Retinal pigment epithelial cell (primary cell): ENCODE measurements around the gene PRMT7.

ENCODE experiments used
- DNase-seq: peaks from one replicate; pipeline ENCODE4 v3.0.0-alpha.2; 2010; ENCODE audit warnings: low read depth
- H3K4me3 ChIP-seq: 2 replicates; pipeline ENCODE4 v1.5.1; 2011; ENCODE audit warnings: mild to moderate bottlenecking, low read length, control low read depth, moderate library complexity
- TF ChIP-seq, protein P1 (sequence below): conservative IDR thresholded peaks from 2 replicates; pipeline ENCODE4 v1.5.1; 2011; ENCODE audit warnings: low read depth, low read length, control low read depth, inconsistent platforms

The PRMT7 gene

DNA sequence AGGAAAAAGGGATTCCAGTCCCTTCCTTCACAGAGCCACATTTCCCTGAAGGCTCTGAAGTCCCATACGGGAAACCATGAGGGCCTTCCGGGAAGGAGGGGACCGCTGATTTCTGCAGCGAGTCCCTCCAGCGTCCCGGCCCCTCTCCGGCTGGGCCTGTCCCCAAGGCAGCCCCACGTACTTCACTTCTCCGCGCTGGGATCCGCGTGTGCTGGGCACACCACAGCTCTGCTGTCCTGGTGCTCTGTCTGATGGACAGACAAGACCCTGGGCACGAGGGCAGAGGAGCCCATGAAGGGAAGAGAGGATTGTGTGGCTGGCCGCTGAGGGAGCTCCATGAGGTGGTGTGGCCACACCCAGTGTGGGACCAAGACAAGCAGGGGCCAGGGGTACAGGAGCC, 57.1 kb downstream of the PRMT7 start:
- H3K4me3 ChIP-seq, result no peak overlapping the region
- DNase-seq, result no peak
- TF ChIP-seq, protein P1, sequence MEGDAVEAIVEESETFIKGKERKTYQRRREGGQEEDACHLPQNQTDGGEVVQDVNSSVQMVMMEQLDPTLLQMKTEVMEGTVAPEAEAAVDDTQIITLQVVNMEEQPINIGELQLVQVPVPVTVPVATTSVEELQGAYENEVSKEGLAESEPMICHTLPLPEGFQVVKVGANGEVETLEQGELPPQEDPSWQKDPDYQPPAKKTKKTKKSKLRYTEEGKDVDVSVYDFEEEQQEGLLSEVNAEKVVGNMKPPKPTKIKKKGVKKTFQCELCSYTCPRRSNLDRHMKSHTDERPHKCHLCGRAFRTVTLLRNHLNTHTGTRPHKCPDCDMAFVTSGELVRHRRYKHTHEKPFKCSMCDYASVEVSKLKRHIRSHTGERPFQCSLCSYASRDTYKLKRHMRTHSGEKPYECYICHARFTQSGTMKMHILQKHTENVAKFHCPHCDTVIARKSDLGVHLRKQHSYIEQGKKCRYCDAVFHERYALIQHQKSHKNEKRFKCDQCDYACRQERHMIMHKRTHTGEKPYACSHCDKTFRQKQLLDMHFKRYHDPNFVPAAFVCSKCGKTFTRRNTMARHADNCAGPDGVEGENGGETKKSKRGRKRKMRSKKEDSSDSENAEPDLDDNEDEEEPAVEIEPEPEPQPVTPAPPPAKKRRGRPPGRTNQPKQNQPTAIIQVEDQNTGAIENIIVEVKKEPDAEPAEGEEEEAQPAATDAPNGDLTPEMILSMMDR, result no peak

DNA sequence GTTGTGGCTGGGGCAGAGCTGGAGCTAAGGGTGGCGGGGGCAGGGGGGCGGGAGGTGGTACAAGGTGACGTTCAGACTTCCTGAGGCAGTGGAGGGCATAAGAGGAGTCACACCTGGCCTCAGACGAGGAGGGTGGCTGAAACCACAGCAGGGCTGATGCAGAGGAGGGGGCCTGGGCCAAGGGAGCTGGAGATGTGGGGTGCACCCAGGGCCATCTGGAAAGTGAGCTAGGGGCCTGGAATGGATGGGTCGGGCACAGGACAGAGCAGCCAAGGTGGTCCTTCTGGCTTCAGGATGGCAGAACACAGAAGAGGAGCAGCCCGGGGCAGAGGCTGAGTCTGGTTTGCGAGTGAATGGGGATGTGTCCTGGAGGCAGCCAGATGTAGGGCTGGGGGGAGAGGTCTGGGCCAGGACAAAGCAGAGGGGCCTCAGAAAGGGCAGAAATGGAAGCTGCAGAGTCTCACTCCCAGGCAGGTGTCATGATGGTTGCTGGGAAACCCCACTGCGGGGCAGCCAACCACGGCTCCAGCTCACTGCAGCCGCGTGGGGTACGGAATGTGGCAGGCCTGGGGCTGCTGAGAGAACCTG, 57.6 kb downstream of the PRMT7 start:
- H3K4me3 ChIP-seq, result no peak overlapping the region
- TF ChIP-seq, protein P1, result no peak
- no peak for DNase-seq

DNA sequence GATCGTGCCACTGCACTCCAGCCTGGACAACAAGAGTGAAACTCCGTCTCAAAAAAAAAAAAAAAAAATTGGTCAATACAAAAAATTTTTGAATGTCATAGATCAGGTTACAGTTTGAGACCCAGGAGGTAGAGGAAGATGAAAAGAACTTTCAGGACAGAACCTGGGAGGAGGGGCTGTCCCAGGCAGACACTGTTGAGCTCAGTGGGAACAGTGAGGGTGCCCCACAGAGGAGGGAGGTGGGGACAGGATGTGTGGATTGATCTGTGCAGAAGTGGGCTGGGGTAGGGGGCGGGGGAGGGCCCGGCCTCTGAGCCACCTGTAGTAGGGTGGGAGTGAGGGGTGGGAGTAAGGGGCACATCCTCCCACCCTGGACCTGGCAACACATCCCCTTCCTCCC, 58.3 kb downstream of the PRMT7 start:
- no peak for DNase-seq
- no peak overlapping the region for H3K4me3 ChIP-seq
- TF ChIP-seq, protein P1, result no peak

DNA sequence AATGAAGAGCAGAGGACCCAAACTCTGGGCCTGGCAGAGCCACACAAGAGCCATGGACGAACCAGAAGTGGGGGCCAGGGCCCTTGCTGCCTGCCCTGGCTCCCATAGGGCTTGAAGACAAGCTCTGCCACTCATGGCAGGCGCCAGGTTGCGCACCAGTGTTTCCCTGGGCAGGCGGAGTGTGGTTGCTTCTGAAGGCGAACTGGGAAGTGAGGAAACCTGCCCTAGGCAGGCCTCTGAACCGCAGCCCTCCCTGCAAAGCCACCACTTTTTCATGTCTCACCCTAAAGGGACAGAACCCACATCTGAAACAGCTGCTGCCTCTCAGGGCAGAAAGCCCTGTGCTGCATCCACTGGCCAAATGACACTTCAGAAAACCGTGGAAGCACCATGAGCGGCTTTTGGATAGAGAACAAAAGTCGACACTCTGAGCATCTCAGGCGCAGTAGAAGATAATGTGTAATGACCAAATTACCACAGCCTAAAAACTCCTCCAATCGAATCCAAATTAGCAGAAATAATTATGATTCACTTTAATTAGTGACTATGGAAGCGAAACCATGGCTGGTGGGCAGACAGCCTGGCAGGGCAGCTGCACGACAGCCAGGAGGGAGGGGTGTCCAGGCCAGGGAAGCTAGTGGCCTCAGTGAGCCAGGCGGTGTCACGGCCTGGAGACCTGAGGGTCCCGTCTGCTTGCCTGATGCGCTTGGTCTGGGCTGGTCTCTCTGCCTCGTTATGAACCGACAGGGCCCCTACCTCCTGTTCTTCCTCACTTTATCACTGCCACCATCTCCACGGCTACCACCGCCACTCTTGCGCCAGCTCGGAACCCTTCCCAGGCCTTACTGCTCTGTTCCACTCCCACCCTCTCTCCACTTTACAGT, 59.1 kb downstream of the PRMT7 start:
- TF ChIP-seq, protein P1, result no peak
- no peak for DNase-seq
- no peak overlapping the region for H3K4me3 ChIP-seq

DNA sequence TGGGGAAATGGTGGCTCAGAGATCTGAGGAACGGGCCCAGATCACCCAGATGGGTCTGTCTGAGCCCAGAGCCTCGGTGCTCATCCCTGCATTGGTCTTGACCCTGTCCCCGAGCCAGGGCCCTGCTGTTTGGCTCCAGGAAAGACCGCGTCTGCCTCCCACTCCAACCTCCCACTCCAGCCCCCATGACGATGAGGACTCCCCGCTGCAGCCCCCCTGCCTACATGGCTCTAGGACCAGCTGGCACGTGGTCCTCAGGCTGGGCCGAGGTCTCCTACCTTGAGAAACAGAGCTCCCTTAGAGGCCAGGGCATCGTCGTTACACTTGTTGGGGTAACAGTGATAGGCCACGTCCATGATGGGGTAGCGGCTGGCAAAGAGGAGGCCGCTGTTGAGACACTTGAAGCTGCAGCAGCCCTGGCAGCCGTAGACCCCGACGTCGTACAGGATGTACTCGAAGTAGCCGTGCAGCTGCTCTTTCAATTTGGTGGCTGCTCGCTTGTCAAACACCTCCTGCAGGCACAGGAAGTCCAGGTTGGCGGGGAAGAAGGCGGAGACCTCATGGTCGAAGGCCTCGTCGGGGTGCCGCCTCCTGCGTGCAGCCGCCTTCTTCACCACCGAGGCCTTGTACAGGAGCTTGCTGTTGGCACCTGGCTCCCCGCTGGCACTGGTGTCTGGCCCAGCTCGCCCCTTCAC, 59.9 kb downstream of the PRMT7 start:
- DNase-seq, result no peak
- TF ChIP-seq, protein P1, result no peak
- H3K4me3 ChIP-seq, result no peak overlapping the region

DNA sequence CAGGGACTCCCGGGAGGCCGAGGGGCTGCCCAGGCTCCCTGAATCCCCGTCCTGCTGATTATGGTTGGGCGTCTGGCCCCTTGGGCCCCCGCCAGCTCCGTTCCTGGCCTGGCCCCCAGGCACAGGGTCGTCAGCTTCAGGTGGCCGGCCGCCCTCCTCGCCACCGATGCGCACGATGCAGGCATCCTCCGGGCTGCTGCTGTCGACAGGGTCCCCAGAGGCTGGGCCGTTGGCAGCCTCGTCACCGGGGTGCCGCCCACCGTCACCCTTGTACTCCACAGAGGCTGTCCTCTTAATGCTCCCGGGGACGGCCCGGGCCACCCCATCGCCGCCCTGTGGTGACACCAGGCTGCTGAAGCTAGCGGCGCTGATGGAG, 60.4 kb downstream of the PRMT7 start:
- H3K4me3 ChIP-seq, result no peak overlapping the region
- TF ChIP-seq, protein P1, result no peak
- DNase-seq, result no peak
